Activated CD8-positive, alpha-beta memory T cell treated with anti-CD3 and anti-CD28 coated beads, Interleukin-2, amount 50 U/mL, for 1 hour (primary cell): ENCODE results near the gene TUBGCP3.
A peak's percentile ranks its signal among the peaks of the same experiment; 100 is the strongest.

Experiments used
- DNase-seq: peaks from one replicate; pipeline ENCODE4 v3.0.0-alpha.2; 2020; ENCODE audit errors: extremely low read depth

Gene TUBGCP3

GRCh38 chr13:112616586-112617362 is 28.8 kb upstream of the TUBGCP3 start:
- DNase-seq = no peak

- no peak for DNase-seq
These were observed 27.4 kb upstream of the TUBGCP3 start for GRCh38 chr13:112615391-112615790.

- no peak for DNase-seq
These were observed 26.9 kb upstream of the TUBGCP3 start for GRCh38 chr13:112614835-112615234.

GRCh38 chr13:112608212-112608611 is 20.3 kb upstream of the TUBGCP3 start:
- no peak for DNase-seq

GRCh38 chr13:112606109-112607001 is 18.4 kb upstream of the TUBGCP3 start:
- no peak for DNase-seq

GRCh38 chr13:112605531-112605990 is 17.6 kb upstream of the TUBGCP3 start:
- no peak for DNase-seq

GRCh38 chr13:112603641-112604225 is 15.8 kb upstream of the TUBGCP3 start:
- no peak for DNase-seq

GRCh38 chr13:112602189-112602588 is 14.2 kb upstream of the TUBGCP3 start:
- DNase-seq = no peak

GRCh38 chr13:112601371-112601770 is 13.4 kb upstream of the TUBGCP3 start:
- DNase-seq = no peak

GRCh38 chr13:112596235-112596634 is 8.3 kb upstream of the TUBGCP3 start:
- no peak for DNase-seq

- DNase-seq = no peak
These were observed 4.7 kb upstream of the TUBGCP3 start for GRCh38 chr13:112592647-112593046.

GRCh38 chr13:112592181-112592580 is 4.2 kb upstream of the TUBGCP3 start:
- no peak for DNase-seq

GRCh38 chr13:112588490-112589297 is 741 bp upstream of the TUBGCP3 start:
- no peak for DNase-seq

- DNase-seq = peak; percentile 47
These were observed 665 bp downstream of the TUBGCP3 start for GRCh38 chr13:112587212-112587763.

GRCh38 chr13:112586334-112586960 is 1.5 kb downstream of the TUBGCP3 start:
- DNase-seq = no peak

GRCh38 chr13:112583592-112584277 is 4.2 kb downstream of the TUBGCP3 start:
- DNase-seq = no peak

- no peak for DNase-seq
These were observed 5.7 kb downstream of the TUBGCP3 start for GRCh38 chr13:112582263-112582662.

GRCh38 chr13:112580912-112581311 is 7.0 kb downstream of the TUBGCP3 start:
- DNase-seq = no peak

- DNase-seq = no peak
These were observed 7.7 kb downstream of the TUBGCP3 start for GRCh38 chr13:112580211-112580610.

GRCh38 chr13:112579310-112579843 is 8.6 kb downstream of the TUBGCP3 start:
- no peak for DNase-seq
